ENCODE data around the gene ZNF362.

DNA sequence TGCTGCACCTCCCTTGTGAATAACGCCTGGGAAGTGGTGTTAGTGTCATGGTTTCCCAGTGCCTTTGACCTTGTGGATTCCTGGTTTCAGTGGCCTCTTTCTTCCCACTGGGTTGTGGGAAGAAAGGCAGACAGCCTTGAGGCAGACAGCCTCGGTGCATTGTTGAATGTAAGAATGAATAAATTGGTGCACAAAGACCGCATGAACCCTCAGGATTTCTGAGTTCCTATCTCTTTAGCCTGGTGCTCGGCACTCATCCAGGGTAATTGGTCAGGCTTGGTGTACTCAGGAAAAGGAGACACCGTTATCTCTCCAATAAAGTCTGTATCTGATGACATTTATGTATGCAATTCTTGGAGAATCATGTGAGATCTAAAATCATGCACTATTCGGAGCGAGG is 5.1 kb downstream of the ZNF362 start:
- TF ChIP-seq POLR2A (IDR thresholded peaks at IDR 0.05), result no peak
- TF ChIP-seq, protein P1, sequence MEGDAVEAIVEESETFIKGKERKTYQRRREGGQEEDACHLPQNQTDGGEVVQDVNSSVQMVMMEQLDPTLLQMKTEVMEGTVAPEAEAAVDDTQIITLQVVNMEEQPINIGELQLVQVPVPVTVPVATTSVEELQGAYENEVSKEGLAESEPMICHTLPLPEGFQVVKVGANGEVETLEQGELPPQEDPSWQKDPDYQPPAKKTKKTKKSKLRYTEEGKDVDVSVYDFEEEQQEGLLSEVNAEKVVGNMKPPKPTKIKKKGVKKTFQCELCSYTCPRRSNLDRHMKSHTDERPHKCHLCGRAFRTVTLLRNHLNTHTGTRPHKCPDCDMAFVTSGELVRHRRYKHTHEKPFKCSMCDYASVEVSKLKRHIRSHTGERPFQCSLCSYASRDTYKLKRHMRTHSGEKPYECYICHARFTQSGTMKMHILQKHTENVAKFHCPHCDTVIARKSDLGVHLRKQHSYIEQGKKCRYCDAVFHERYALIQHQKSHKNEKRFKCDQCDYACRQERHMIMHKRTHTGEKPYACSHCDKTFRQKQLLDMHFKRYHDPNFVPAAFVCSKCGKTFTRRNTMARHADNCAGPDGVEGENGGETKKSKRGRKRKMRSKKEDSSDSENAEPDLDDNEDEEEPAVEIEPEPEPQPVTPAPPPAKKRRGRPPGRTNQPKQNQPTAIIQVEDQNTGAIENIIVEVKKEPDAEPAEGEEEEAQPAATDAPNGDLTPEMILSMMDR (IDR thresholded peaks at IDR 0.05), result no peak
- TF ChIP-seq POLR2AphosphoS5 (IDR thresholded peaks at IDR 0.05), result no peak
